ENCODE data around the gene LRRC3C.

Gene LRRC3C

DNA sequence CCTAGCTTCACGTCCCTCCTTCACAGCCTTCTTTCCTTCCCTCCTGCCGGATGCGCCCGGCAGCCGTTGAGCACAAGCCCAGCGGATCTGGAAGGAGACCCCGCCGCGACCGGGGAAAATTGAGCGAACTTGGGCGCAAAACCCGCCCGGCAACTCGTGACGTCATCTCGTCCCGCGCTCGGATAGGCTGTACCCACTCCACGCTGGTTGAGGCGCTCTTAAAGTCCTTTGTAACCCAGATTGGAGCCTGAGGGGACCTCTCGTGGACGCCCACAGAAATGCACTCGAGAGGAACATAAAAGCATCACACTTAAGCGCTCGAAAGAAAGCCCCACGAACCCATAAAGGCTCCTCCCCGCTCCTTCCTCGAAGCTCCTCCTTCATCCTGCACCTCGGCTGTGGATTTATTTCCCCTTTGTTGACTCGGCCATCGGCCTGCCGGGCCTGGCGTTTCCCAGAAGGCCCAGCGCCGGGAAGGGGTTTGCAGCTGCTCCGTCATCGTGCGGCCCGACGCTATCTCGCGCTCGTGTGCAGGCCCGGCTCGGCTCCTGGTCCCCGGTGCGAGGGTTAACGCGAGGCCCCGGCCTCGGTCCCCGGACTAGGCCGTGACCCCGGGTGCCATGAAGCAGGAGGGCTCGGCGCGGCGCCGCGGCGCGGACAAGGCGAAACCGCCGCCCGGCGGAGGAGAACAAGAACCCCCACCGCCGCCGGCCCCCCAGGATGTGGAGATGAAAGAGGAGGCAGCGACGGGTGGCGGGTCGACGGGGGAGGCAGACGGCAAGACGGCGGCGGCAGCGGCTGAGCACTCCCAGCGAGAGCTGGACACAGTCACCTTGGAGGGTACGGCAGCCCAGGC, 53.0 kb downstream of the LRRC3C start, which contains the start of gene PSMD3:
Gene PSMD3 (plus strand): TSS at position 457 of the 856 bp plus-strand sequence. CDS start 164 bp downstream, at position 621.
- FAIRE-seq = no peak

DNA sequence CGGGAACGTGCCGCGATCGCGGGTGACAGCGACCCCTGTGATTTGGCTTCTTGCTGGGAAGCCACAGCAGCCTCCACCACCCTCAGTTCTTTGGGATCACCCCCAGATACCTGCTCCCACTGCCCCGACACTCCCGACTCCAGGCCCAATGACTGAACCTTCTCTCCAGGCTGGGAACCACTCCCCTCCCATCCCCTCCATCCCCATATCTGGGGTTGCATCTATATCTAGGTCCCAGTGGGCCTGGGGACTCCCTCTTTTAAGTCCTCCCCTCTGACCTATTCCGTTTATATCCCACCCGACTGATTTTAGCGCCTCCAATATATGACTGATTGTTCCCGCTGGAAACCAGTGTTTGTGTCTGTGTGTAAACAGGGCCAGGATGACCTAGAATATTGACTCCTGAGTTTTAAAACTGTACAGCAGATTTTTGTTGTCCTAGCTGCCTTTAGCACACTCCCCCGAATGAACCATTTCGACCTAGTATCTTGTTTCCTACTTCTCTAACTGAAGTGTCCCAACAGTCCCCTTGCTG, 53.7 kb downstream of the LRRC3C start:
- FAIRE-seq = no peak

DNA sequence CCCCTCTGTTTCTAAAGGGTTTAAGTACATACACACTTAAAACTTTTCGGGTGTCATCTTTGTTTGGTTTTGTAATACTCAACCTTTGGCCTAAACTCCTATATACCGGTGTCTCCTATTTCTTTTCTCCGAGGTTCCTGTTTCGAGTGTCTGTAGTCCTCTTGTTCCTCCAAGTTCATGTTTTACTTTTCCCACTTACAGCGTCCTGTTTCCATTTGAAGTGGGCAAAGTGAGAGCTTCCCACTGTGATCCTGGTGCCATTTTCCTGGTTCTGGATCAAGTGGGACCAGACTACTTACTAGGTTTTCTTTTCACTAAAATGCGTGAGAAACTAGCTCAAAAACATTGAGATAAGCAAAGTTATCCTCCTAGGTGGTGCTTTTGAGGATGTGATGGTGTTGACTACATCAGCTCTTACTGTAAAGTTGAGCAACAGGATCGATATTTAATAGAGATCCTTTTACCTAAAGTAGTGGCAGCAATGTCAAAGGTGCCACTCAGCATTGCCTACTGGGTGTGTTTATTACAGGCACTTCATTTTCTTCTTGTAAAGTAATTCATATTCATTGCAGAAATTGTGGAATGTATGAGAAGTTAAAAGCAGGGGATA, 54.3 kb downstream of the LRRC3C start:
- FAIRE-seq = no peak

DNA sequence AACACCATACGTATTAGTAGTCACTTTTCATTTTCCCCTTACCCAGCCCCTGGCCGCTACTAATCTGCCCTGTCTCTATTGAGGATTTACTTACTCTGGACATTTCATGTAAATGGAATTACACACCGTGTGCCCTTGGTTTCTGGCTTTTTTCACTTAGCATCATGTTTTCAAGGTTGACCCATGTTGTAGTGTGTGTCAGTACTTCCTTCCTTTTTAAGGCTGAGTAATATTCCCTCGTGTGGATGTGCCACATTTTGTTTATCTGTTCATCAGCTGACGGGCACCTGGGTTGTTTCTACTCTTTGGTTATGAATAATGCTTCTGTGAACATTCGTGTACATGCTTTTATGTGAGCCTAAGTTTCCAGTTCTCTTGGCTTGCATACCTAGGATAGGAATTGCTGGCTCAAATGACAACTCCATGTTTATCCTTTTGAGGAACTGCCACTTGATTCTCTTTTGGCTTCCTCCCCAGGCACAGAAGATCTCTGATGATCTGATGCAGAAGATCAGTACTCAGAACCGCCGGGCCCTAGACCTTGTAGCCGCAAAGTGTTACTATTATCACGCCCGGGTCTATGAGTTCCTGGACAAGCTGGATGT, 60.8 kb downstream of the LRRC3C start:
- FAIRE-seq = no peak

DNA sequence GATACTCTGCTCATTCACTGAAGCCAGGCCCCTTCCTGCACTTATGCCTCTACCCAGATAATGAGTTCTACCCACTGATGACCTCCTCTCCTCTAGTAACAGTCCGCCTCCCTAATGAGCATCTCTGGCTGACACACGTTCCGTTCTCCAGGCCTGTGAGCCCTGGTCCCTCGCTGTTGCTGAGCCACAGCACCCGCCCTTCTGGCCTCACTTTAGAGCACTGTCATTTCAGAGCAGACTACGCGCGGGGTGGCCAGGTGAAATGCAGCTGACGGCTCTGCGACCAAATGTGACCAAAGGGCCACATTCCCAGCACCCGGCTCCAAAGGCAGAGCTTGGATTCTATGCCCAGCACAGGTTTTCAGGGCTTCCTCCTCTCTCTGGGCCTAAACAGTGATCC, 66.9 kb downstream of the LRRC3C start:
- FAIRE-seq = no peak
